ENCODE measurements around the gene E4F1. TPM values are rescaled to one million over a fixed set of nuclear protein-coding genes. Genes with fewer than 3 reads are reported as not detected.

E4F1 gene
- total and polyA plus RNA-seq, 9 of the 15 experiments (the other 6 are each of a cell fraction or from before 2014, with no cell fraction given): 0.48 to 94.9 (median 20.4) TPM

- no peak for TF ChIP-seq ZNF561 (CRISPR knock-in tag; conservative IDR thresholded peaks at IDR 0.05)
- TF ChIP-seq, protein P1, sequence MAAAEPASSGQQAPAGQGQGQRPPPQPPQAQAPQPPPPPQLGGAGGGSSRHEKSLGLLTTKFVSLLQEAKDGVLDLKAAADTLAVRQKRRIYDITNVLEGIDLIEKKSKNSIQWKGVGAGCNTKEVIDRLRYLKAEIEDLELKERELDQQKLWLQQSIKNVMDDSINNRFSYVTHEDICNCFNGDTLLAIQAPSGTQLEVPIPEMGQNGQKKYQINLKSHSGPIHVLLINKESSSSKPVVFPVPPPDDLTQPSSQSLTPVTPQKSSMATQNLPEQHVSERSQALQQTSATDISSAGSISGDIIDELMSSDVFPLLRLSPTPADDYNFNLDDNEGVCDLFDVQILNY (CRISPR knock-in tag; IDR thresholded peaks at IDR 0.05): peak; percentile 84; the same call in 1 of the 2 replicates
- 0 out of 2 replicates have a peak, but pooled peaks have one; percentile 70 for TF ChIP-seq ZNF395 (CRISPR knock-in tag; IDR thresholded peaks at IDR 0.05)
- TF ChIP-seq KDM2B (CRISPR knock-in tag; IDR thresholded peaks at IDR 0.05): peak; percentile 46; the same call in 1 of the 2 replicates
- TF ChIP-seq FIP1L1 (IDR thresholded peaks at IDR 0.05; ENCODE audit: low read depth, low read length, poor library complexity, severe bottlenecking): peak; percentile 97
- TF ChIP-seq, protein P2, sequence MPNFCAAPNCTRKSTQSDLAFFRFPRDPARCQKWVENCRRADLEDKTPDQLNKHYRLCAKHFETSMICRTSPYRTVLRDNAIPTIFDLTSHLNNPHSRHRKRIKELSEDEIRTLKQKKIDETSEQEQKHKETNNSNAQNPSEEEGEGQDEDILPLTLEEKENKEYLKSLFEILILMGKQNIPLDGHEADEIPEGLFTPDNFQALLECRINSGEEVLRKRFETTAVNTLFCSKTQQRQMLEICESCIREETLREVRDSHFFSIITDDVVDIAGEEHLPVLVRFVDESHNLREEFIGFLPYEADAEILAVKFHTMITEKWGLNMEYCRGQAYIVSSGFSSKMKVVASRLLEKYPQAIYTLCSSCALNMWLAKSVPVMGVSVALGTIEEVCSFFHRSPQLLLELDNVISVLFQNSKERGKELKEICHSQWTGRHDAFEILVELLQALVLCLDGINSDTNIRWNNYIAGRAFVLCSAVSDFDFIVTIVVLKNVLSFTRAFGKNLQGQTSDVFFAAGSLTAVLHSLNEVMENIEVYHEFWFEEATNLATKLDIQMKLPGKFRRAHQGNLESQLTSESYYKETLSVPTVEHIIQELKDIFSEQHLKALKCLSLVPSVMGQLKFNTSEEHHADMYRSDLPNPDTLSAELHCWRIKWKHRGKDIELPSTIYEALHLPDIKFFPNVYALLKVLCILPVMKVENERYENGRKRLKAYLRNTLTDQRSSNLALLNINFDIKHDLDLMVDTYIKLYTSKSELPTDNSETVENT (CRISPR knock-in tag; IDR thresholded peaks at IDR 0.05): peak; percentile 39; the same call in 1 of the 2 replicates
- peak; percentile 96 for TF ChIP-seq SP1 (CRISPR knock-in tag; IDR thresholded peaks at IDR 0.05)
- TF ChIP-seq TEAD4 (IDR thresholded peaks at IDR 0.05; ENCODE audit: low read length): no peak
- no peak for TF ChIP-seq TEAD4 (CRISPR knock-in tag; IDR thresholded peaks at IDR 0.05; ENCODE audit: borderline replicate concordance)
- TF ChIP-seq LCOR (CRISPR knock-in tag; IDR thresholded peaks at IDR 0.05): 0 out of 2 replicates have a peak, but pooled peaks have one; percentile 61
- TF ChIP-seq, protein P3, sequence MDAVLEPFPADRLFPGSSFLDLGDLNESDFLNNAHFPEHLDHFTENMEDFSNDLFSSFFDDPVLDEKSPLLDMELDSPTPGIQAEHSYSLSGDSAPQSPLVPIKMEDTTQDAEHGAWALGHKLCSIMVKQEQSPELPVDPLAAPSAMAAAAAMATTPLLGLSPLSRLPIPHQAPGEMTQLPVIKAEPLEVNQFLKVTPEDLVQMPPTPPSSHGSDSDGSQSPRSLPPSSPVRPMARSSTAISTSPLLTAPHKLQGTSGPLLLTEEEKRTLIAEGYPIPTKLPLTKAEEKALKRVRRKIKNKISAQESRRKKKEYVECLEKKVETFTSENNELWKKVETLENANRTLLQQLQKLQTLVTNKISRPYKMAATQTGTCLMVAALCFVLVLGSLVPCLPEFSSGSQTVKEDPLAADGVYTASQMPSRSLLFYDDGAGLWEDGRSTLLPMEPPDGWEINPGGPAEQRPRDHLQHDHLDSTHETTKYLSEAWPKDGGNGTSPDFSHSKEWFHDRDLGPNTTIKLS (IDR thresholded peaks at IDR 0.05; ENCODE audit: borderline replicate concordance, low read depth): peak; percentile 50; the same call in 1 of the 2 replicates
- TF ChIP-seq ZHX1 (conservative IDR thresholded peaks at IDR 0.05; ENCODE audit: low read length): 0 out of 2 replicates have a peak, but pooled peaks have one; percentile 35
- TF ChIP-seq SMARCA4 (IDR thresholded peaks at IDR 0.05): 0 out of 2 replicates have a peak, but pooled peaks have one; percentile 27
- TF ChIP-seq POLR2A (conservative IDR thresholded peaks at IDR 0.05): peak; percentile 87
- TF ChIP-seq YY1 (IDR thresholded peaks at IDR 0.05; ENCODE audit: borderline replicate concordance in 1 of 3, control insufficient read depth in 1 of 3, extremely low read depth in 1 of 3, insufficient read depth in 3 of 3, insufficient read length in 1 of 3, insufficient replicate concordance in 2 of 3, low read depth in 1 of 3, low read length in 2 of 3): peak; percentile 80 to 98 (median 95)
- TF ChIP-seq XRCC3 (IDR thresholded peaks at IDR 0.05): no peak
- no peak for TF ChIP-seq IRF2 (CRISPR knock-in tag; IDR thresholded peaks at IDR 0.05)
Measured at GRCh38 chr16:2251296-2252111, 28.1 kb downstream of the E4F1 start, which contains the start of gene ECI1 (continued).

Measured in K562 (cell line).